Measurements from ENCODE around the gene NKD1.

NKD1 gene

GRCh38 chr16:50570808-50571598 is 22.8 kb downstream of the NKD1 start:
- H3K27me3 ChIP-seq (ENCODE audit: low read depth, low read length) = no peaks in the 10 kb centered on the region
- no peak overlapping the region for H3K9ac ChIP-seq (ENCODE audit: low read length)
- no peak overlapping the region for H3K27ac ChIP-seq (ENCODE audit: low read length)
- H3K9me3 ChIP-seq (ENCODE audit: insufficient read depth, low read length) = no peaks in the 10 kb centered on the region
- no peak overlapping the region for H2AFZ ChIP-seq (ENCODE audit: low read depth, low read length)
- no peak overlapping the region for H3K4me2 ChIP-seq (ENCODE audit: low read length)
- no peaks in the 10 kb centered on the region for H3K4me1 ChIP-seq (ENCODE audit: low read length)
- H4K20me1 ChIP-seq (ENCODE audit: insufficient read depth, low read length) = no peaks in the 10 kb centered on the region
- H3K79me2 ChIP-seq (ENCODE audit: low read length) = no peaks in the 10 kb centered on the region
- no peak overlapping the region for H3K4me3 ChIP-seq (ENCODE audit: low read length)
- H3K36me3 ChIP-seq (replicated peaks; ENCODE audit: low read depth, low read length) = no peaks in the 10 kb centered on the region
- TF ChIP-seq EZH2phosphoT487 (IDR thresholded peaks at IDR 0.05; ENCODE audit: low read depth) (no peak), CTCF (IDR thresholded peaks at IDR 0.05; ENCODE audit: low read depth, low read length) (no peak)

GRCh38 chr16:50571786-50572185 is 23.6 kb downstream of the NKD1 start:
- Histone ChIP-seq H4K20me1 (ENCODE audit: insufficient read depth, low read length) (no peaks in the 10 kb centered on the region), H3K4me2 (ENCODE audit: low read length) (no peak overlapping the region), H3K79me2 (ENCODE audit: low read length) (no peaks in the 10 kb centered on the region), H3K4me1 (ENCODE audit: low read length) (no peaks in the 10 kb centered on the region), H2AFZ (ENCODE audit: low read depth, low read length) (no peak overlapping the region), H3K27ac (ENCODE audit: low read length) (no peak overlapping the region), H3K9ac (ENCODE audit: low read length) (no peak overlapping the region), H3K9me3 (ENCODE audit: insufficient read depth, low read length) (no peaks in the 10 kb centered on the region), H3K36me3 (replicated peaks; ENCODE audit: low read depth, low read length) (no peaks in the 10 kb centered on the region), H3K4me3 (ENCODE audit: low read length) (no peak overlapping the region), H3K27me3 (ENCODE audit: low read depth, low read length) (no peaks in the 10 kb centered on the region)
- TF ChIP-seq EZH2phosphoT487 (IDR thresholded peaks at IDR 0.05; ENCODE audit: low read depth) (no peak), CTCF (IDR thresholded peaks at IDR 0.05; ENCODE audit: low read depth, low read length) (no peak)

- no peak overlapping the region for H3K4me3 ChIP-seq (ENCODE audit: low read length)
- TF ChIP-seq EZH2phosphoT487 (IDR thresholded peaks at IDR 0.05; ENCODE audit: low read depth) (no peak), CTCF (IDR thresholded peaks at IDR 0.05; ENCODE audit: low read depth, low read length) (no peak)
Observed at GRCh38 chr16:50572700-50573099, 24.5 kb downstream of the NKD1 start.

GRCh38 chr16:50573279-50573678 is 25.1 kb downstream of the NKD1 start:
- Histone ChIP-seq H3K36me3 (replicated peaks; ENCODE audit: low read depth, low read length) (no peaks in the 10 kb centered on the region), H4K20me1 (ENCODE audit: insufficient read depth, low read length) (no peaks in the 10 kb centered on the region), H3K4me2 (ENCODE audit: low read length) (no peak overlapping the region), H3K27me3 (ENCODE audit: low read depth, low read length) (no peaks in the 10 kb centered on the region), H3K27ac (ENCODE audit: low read length) (no peak overlapping the region), H3K9me3 (ENCODE audit: insufficient read depth, low read length) (no peaks in the 10 kb centered on the region), H3K9ac (ENCODE audit: low read length) (no peak overlapping the region), H3K79me2 (ENCODE audit: low read length) (no peaks in the 10 kb centered on the region), H2AFZ (ENCODE audit: low read depth, low read length) (no peak overlapping the region), H3K4me1 (ENCODE audit: low read length) (peaks cover 6% of the 10 kb centered on the region), H3K4me3 (ENCODE audit: low read length) (no peak overlapping the region)
- no peak for TF ChIP-seq CTCF (IDR thresholded peaks at IDR 0.05; ENCODE audit: low read depth, low read length)
- TF ChIP-seq EZH2phosphoT487 (IDR thresholded peaks at IDR 0.05; ENCODE audit: low read depth) = no peak

More at GRCh38 chr16:50572700-50573099, 24.5 kb downstream of the NKD1 start:
- H4K20me1 ChIP-seq (ENCODE audit: insufficient read depth, low read length) = no peaks in the 10 kb centered on the region
- H3K27me3 ChIP-seq (ENCODE audit: low read depth, low read length) = no peaks in the 10 kb centered on the region
- H3K4me2 ChIP-seq (ENCODE audit: low read length) = no peak overlapping the region
- no peak overlapping the region for H2AFZ ChIP-seq (ENCODE audit: low read depth, low read length)
- H3K9ac ChIP-seq (ENCODE audit: low read length) = no peak overlapping the region
- H3K27ac ChIP-seq (ENCODE audit: low read length) = no peak overlapping the region
- H3K79me2 ChIP-seq (ENCODE audit: low read length) = no peaks in the 10 kb centered on the region
- no peaks in the 10 kb centered on the region for H3K9me3 ChIP-seq (ENCODE audit: insufficient read depth, low read length)
- no peaks in the 10 kb centered on the region for H3K36me3 ChIP-seq (replicated peaks; ENCODE audit: low read depth, low read length)
- H3K4me1 ChIP-seq (ENCODE audit: low read length) = peaks cover under 1% of the 10 kb centered on the region
